IMR-90 (cell line): ENCODE measurements around the gene MLKL.

Source experiments
- CTCF ChIP-seq: conservative IDR thresholded peaks from 2 replicates; pipeline ENCODE4 v1.5.1; 2012; ENCODE audit warnings: mild to moderate bottlenecking, low read depth, low read length, improper control_type of control experiment
- FOS ChIP-seq: fragments of 150-350 bp; IDR thresholded peaks from 2 replicates; pipeline ENCODE4 v1.6.1; 2016; ENCODE audit warnings: low read depth, low read length
- MXI1 ChIP-seq: IDR thresholded peaks from 2 replicates; pipeline ENCODE4 v1.6.1; 2012; ENCODE audit warnings: low read depth, mild to moderate bottlenecking, low read length, moderate library complexity, borderline replicate concordance

GRCh38 chr16:74738816-74739215, 38.2 kb upstream of the MLKL start:
- no peak for TF ChIP-seq CTCF
- TF ChIP-seq FOS: no peak
- no peak for TF ChIP-seq MXI1
